GM12864 (cell line): Measurements from ENCODE around the gene KCNAB2.

Experiments
- DNase-seq: peaks from one replicate; pipeline ENCODE4 v3.0.0-alpha.2; 2011; ENCODE audit warnings: low read depth
- H3K4me3 ChIP-seq: 2 replicates; pipeline ENCODE4 v1.5.1; 2011; ENCODE audit warnings: mild to moderate bottlenecking, low read depth, low read length, control low read depth
- TF ChIP-seq, protein P1 (sequence below): IDR thresholded peaks from 2 replicates; pipeline ENCODE4 v1.5.1; 2011; ENCODE audit warnings: low read depth, mild to moderate bottlenecking, moderate library complexity, low read length, control low read depth, inconsistent platforms; ENCODE audit errors: missing control alignments

KCNAB2 gene

DNA sequence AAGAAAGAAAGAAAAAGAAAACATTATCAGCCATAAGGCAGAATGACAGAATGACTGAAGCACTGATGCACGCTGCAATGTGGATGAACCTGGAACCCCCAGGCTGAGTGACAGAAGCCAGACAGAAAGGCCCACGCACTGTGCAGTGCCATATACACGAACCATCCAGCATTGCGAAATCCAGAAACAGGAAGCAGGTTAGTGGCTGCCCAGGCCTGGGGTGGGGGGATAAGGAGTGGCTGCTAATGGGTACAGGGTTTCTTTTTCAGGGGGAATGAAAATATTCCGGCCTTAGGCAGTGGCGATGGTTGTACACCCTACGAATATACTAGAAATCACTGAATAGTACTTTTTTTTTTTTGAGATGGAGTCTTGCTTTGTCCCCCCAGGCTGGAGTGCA is 77.4 kb downstream of the KCNAB2 start:
- no peak for DNase-seq
- TF ChIP-seq, protein P1, sequence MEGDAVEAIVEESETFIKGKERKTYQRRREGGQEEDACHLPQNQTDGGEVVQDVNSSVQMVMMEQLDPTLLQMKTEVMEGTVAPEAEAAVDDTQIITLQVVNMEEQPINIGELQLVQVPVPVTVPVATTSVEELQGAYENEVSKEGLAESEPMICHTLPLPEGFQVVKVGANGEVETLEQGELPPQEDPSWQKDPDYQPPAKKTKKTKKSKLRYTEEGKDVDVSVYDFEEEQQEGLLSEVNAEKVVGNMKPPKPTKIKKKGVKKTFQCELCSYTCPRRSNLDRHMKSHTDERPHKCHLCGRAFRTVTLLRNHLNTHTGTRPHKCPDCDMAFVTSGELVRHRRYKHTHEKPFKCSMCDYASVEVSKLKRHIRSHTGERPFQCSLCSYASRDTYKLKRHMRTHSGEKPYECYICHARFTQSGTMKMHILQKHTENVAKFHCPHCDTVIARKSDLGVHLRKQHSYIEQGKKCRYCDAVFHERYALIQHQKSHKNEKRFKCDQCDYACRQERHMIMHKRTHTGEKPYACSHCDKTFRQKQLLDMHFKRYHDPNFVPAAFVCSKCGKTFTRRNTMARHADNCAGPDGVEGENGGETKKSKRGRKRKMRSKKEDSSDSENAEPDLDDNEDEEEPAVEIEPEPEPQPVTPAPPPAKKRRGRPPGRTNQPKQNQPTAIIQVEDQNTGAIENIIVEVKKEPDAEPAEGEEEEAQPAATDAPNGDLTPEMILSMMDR: no peak
- H3K4me3 ChIP-seq: no peak overlapping the region

GRCh38 chr1:6123816-6124215 is 78.1 kb downstream of the KCNAB2 start:
- TF ChIP-seq, protein P1: no peak
- no peak overlapping the region for H3K4me3 ChIP-seq
- no peak for DNase-seq

GRCh38 chr1:6124341-6124740 is 78.7 kb downstream of the KCNAB2 start:
- no peak overlapping the region for H3K4me3 ChIP-seq
- TF ChIP-seq, protein P1: no peak
- no peak for DNase-seq

- H3K4me3 ChIP-seq: no peak overlapping the region
- no peak for DNase-seq
These were observed 79.2 kb downstream of the KCNAB2 start for GRCh38 chr1:6124746-6125365.

DNA sequence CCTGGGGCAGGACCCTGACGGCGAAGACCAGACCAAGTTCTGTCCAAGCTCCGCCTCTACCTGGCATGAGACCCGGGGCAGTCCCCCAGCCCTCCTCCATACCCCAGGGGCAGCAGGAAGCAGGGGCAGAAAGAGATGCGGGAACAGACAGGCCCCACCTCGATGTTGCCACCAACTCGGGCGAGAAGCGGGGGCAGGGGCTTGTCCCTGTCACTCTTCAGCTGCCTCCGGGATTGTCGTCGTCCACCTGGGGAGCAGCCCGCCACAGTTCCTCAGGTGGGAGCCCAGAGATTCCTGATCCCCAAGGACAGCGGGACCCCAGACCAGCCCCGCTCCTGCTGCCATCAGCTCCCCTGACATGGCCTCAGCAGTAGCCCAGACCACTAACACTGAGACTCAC is 79.7 kb downstream of the KCNAB2 start:
- TF ChIP-seq, protein P1: no peak
- no peak overlapping the region for H3K4me3 ChIP-seq
- no peak for DNase-seq

More at GRCh38 chr1:6124746-6125365, 79.2 kb downstream of the KCNAB2 start:
- TF ChIP-seq, protein P1: no peak

GRCh38 chr1:6126028-6126427 is 80.3 kb downstream of the KCNAB2 start:
- TF ChIP-seq, protein P1: no peak
- no peak for DNase-seq

DNA sequence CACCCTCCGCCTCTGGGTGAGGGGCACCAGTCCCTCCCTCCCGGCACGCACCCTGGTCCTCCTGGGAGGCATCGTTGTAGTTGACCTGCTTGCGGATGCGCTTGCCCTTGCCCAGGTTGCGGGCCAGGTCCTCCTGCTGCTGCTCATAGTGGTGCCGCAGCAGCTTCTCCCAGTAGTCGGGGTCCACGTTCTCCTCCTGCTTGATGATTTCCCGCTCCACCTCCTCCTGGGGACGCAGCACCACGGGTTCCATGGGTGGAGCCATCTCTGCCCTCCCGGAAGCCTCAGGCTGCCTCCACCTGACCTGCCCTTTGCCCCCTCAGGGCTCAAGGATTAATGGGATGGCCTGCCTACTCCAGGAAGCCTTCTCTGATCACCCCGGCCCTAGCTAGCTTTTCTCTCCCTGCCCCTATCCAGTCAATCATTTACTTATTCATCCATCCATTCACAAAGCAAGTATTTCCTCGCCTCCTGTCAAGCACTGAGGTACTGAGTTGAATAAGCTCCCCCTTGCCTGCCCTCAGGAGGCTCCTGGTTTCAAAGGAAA is 80.9 kb downstream of the KCNAB2 start:
- TF ChIP-seq, protein P1: no peak
- no peak overlapping the region for H3K4me3 ChIP-seq
- no peak for DNase-seq

More at GRCh38 chr1:6126028-6126427, 80.3 kb downstream of the KCNAB2 start:
- no peak overlapping the region for H3K4me3 ChIP-seq
